SH-SY5Y (cell line): ENCODE data around the gene PBX3.

Experiments used
- GATA2 ChIP-seq: IDR thresholded peaks from 2 replicates; pipeline ENCODE4 v1.6.1; 2011; ENCODE audit warnings: mild to moderate bottlenecking, low read depth, low read length
- GATA3 ChIP-seq: IDR thresholded peaks from 2 replicates; pipeline ENCODE4 v1.6.1; 2011; ENCODE audit warnings: low read depth, mild to moderate bottlenecking, low read length, moderate library complexity

DNA sequence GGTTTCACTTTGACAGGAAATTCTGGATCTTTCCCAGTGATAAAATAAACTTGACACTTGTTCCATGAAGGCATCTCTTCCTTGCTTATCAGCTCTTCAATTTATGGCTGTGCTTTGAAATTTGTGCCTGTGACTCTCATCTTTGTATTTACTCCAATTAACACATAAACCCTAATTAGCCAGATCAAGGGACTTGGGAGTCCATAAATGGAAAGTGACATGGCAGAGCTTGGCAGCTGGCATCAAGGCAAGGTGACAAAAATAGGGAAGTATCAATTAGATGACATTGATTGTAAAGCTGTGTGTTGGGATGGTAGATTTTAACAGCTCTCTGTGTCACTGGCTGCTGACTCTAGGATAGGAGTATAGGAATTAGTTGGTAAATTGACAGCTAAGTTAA lies 133.9 kb downstream of the PBX3 start:
- TF ChIP-seq GATA2 (no peak), GATA3 (no peak)
